ENCODE results near the gene STIM1.

STIM1 gene

DNA sequence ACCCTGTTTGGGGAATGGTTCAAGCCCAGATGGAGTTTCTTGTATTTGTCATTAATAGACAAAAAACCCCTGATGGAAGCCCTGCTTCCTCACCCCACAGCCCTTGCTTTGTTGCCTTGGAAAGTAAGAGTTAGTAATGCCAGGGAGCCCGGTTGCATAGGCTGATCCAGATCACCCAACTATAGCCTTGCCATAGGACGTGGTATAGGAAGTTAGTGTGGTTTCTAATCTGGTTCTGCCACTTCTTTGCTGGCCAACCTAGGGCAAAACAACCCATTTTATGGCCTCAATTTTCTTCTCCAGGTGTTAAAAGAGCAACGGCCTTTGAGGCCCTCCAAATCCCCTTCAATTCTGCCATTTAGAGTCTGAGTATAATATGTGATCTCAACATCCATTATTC lies 97.9 kb downstream of the STIM1 start:
- TF ChIP-seq, protein P1, sequence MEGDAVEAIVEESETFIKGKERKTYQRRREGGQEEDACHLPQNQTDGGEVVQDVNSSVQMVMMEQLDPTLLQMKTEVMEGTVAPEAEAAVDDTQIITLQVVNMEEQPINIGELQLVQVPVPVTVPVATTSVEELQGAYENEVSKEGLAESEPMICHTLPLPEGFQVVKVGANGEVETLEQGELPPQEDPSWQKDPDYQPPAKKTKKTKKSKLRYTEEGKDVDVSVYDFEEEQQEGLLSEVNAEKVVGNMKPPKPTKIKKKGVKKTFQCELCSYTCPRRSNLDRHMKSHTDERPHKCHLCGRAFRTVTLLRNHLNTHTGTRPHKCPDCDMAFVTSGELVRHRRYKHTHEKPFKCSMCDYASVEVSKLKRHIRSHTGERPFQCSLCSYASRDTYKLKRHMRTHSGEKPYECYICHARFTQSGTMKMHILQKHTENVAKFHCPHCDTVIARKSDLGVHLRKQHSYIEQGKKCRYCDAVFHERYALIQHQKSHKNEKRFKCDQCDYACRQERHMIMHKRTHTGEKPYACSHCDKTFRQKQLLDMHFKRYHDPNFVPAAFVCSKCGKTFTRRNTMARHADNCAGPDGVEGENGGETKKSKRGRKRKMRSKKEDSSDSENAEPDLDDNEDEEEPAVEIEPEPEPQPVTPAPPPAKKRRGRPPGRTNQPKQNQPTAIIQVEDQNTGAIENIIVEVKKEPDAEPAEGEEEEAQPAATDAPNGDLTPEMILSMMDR (IDR thresholded peaks at IDR 0.05; ENCODE audit: low read depth, low read length), result no peak
- no peak for DNase-seq (ENCODE audit: extremely low read depth, low read depth)

DNA sequence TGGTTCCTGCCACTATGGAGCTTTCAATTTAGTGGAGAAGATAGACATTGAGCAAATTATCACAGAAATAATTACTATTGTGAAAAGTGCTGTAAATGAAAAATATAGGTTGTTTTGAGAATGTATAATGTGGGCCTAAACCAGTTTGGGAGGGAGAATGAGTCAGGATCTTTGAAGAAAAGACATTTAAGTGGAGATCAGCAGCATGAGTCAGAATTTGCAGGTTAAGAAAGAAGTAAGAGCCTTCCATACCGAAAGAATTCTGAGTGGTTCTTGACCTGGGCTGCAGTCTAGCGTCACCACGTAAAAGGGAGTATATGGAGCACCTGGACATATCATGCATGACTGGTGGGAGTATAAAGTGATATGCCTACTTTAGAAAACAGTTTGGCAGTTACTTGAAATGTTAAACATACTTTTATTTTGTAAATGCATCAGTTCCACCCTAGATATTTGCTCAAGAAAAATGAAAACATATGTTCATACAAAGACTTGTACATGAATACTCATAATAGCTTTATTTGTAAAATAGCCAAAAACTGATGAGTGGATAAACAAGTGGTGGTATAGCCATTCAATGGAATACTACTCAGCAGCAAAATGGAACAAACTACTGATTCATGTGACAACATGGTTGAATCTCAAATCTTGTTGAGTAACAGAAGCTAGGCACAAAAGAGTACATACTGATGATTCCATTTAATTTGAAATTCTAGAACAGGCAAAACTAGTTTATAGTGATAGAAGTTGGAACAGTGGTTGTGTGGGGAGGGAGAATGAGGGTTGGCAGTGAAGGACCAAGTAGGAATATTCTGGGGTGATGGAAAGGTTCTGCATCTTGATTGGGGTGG lies 99.2 kb downstream of the STIM1 start:
- TF ChIP-seq, protein P1 (IDR thresholded peaks at IDR 0.05; ENCODE audit: low read depth, low read length), result no peak
- DNase-seq (ENCODE audit: extremely low read depth, low read depth), result no peak

DNA sequence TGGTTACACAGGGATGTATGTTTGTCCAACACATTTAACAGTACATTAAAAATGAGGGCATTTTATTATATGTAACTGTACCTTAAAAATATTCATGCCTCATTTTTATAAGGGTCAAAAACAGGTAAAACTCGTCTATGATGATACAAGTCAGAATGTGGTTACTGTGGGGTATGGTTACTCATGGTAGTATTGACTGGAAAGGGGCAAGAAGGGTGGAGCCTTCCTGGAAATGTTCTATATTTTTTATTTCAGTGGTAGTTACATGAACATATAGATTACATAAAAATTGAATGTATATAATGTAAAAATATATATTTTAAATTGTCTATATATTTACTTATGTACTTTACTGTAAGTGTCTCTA lies 99.8 kb downstream of the STIM1 start:
- TF ChIP-seq, protein P1 (IDR thresholded peaks at IDR 0.05; ENCODE audit: low read depth, low read length), result no peak
- no peak for DNase-seq (ENCODE audit: extremely low read depth, low read depth)

DNA sequence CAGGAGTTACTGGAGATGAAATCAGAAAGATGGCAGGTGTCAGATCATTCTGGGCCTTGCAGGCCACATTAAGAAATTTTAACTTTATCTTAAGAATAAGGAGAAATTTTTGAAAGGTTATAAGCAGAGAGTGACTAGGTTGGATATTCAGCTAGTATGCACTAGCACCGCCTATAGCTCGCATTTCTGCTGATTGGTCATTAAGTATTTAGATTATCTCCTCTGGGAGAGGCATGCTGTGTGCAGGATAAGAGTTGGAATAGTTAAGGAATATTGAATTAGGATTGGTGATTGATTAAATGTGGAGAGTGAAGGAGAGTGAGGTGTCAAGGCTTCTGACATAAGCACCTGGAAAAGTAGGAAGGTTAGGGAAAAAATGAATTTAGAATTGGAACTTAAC lies 100.6 kb downstream of the STIM1 start:
- no peak for DNase-seq (ENCODE audit: extremely low read depth, low read depth)
- TF ChIP-seq, protein P1 (IDR thresholded peaks at IDR 0.05; ENCODE audit: low read depth, low read length), result no peak

DNA sequence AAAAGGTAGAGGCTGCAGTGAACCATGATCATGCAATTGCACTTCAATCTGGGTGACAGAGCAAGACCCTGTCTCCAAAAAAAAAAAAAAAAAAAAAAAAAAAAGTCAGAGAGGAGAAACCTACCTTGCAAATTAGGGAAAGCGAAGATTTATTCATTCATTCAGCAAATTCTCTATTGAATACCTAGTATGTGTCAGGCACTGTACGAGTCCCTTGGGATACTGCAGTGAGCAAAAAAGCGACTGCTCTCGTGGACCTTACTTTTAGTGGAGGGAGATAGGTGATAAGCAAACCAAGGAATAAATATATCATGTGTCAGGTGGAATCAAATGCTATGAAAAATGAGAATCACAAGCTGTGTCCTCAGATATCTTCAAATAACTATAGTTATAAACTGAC lies 101.3 kb downstream of the STIM1 start:
- no peak for DNase-seq (ENCODE audit: extremely low read depth, low read depth)
- TF ChIP-seq, protein P1 (IDR thresholded peaks at IDR 0.05; ENCODE audit: low read depth, low read length), result no peak

DNA sequence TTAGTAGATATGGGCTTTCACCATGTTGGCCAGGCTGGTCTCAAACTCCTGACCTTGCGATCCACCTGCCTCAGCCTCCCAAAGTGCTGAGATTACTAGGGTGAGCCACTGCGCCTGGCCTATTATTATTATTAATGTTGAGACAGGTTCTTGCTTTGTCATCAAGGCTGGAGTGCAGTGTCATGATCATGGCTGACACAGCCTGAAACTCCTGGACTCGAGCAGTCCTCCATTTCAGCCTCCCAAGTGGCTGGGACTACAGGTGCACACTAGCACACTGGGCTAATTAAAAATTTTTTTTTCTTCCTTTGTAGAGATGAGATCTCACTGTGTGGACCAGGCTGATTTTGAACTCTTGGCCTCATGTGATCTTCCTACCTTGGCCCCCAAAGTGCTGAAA lies 102.0 kb downstream of the STIM1 start:
- DNase-seq (ENCODE audit: extremely low read depth, low read depth), result no peak
- TF ChIP-seq, protein P1 (IDR thresholded peaks at IDR 0.05; ENCODE audit: low read depth, low read length), result no peak

DNA sequence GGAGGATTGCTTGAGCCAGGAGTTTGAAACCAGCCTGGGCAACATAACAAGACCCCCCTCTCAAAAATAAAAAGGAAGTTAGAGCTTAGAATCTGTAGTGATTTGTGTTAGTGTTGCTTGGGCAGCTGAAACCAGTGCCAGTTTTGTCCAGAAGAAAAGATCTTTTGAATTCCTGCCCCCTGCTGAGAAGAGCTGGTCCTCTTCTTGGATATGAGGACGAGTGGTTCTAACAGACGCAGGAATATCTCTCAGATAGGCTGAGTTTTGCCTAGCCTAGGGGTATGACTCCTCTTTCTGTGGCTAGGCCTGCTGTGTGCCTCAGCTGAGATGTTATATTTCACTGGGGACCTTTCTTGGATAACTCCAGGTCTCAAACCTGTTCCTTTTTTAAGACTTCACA lies 102.8 kb downstream of the STIM1 start:
- TF ChIP-seq, protein P1 (IDR thresholded peaks at IDR 0.05; ENCODE audit: low read depth, low read length), result no peak
- no peak for DNase-seq (ENCODE audit: extremely low read depth, low read depth)

Measured in AG09319 (cell line).